Measurements from ENCODE around the gene WDTC1. TPM values are rescaled to one million over a fixed set of nuclear protein-coding genes. Genes with fewer than 3 reads are reported as not detected.

WDTC1 gene
- total and polyA plus RNA-seq, 2 donors (not counting 1 experiment from before 2014, with no cell fraction given) = 32.5 to 69.1 TPM

- ChIA-PET POLR2A (interaction anchor here (0.9 to 2.2 kb wide), 9 partner anchors 8 to 45 kb away, joined by 3 to 16 read pairs (median 4); partner anchors contain the start of gene SYTL1), CTCF (interaction anchor here (0.6 to 11.1 kb wide), 27 partner anchors 8 to 1745 kb away, joined by 3 to 135 read pairs (median 5); partner anchors contain the start of genes CD164L2, GPR3, MAP3K6 and SYTL1)
- peak overlapping the region; percentile 21 to 63 (median 54) for H3K4me3 ChIP-seq (ENCODE audit: control extremely low read depth in 1 of 5, extremely low read depth in 1 of 5, insufficient read depth in 1 of 5, low read depth in 2 of 5, low read length in 4 of 5)
- no peaks in the 10 kb centered on the region for H3K27me3 ChIP-seq (replicated peaks in 1 of 4; ENCODE audit: control extremely low read depth in 1 of 4, control insufficient read depth in 3 of 4, insufficient read depth in 4 of 4, low read length in 3 of 4)
- 16% methylated on average over 39 of the region's 40 CpGs for WGBS (ENCODE audit: insufficient coverage)
- peak; percentile 71 for ATAC-seq (ENCODE audit: low read depth)
- H3K9ac ChIP-seq (ENCODE audit: low read length) = peak overlapping the region; percentile 63
- Mint-ChIP-seq H3K27me3 (no peaks in the 10 kb centered on the region), H3K9me3 (ENCODE audit: insufficient read depth) (no peaks in the 10 kb centered on the region), H3K4me3 (peak overlapping the region; percentile 84), H3K4me1 (peaks cover 48% of the 10 kb centered on the region), H3K27ac (peak overlapping the region; percentile 75)
- intact Hi-C loops (cut with micrococcal nuclease) = loop anchor here (1.0 to 2.0 kb wide), 4 partner anchors 8 to 31 kb away; no protein-coding TSS in a partner anchor
- TF ChIP-seq CTCF (IDR thresholded peaks at IDR 0.05) (peak; percentile 98), EZH2 (IDR thresholded peaks at IDR 0.05; ENCODE audit: borderline replicate concordance, insufficient read depth, low read depth, low read length, poor library complexity, severe bottlenecking) (no peak)
- H3K9me3 ChIP-seq (ENCODE audit: control extremely low read depth in 1 of 3, control insufficient read depth in 2 of 3, insufficient read depth in 1 of 3, low read length in 2 of 3) = no peaks in the 10 kb centered on the region
- H3K79me2 ChIP-seq (ENCODE audit: control insufficient read depth, insufficient read depth, low read length) = no peaks in the 10 kb centered on the region
- H2AFZ ChIP-seq (ENCODE audit: insufficient read depth, low read depth, low read length, poor library complexity, severe bottlenecking) = peak overlapping the region; percentile 90
- H3K4me2 ChIP-seq (replicated peaks; ENCODE audit: low read depth, low read length, poor library complexity, severe bottlenecking) = peak overlapping the region; percentile 95
- DNase-seq = peak; percentile 90
- H3K36me3 ChIP-seq (replicated peaks in 1 of 2; ENCODE audit: control extremely low read depth in 1 of 2, control insufficient read depth in 1 of 2, extremely low read depth in 1 of 2, insufficient read depth in 2 of 2, low read length in 1 of 2) = peaks cover 0 to 4% of the 10 kb centered on the region in 2 experiments
- H3K4me1 ChIP-seq (ENCODE audit: control insufficient read depth in 2 of 2, insufficient read depth in 2 of 2, low read length in 2 of 2) = peaks cover 36 to 54% of the 10 kb centered on the region in 2 donors
- peak overlapping the region; percentile 19 to 34 for H3K27ac ChIP-seq (ENCODE audit: low read length in 2 of 2)
- peaks cover 8% of the 10 kb centered on the region for H4K20me1 ChIP-seq (ENCODE audit: control insufficient read depth, insufficient read depth, low read length, poor library complexity, severe bottlenecking)
These were observed 123.0 kb downstream of the WDTC1 start for GRCh38 chr1:27357281-27358037.

Small RNA genes within 50 kb of the gene (small RNA-seq; reads per million reads assigned to genes)
- gene RF00019 (ENCODE audit: insufficient read length, low read depth, low replicate concordance) (not detected), gene RNU6-48P (ENCODE audit: insufficient read length, low read depth, low replicate concordance) (not detected), gene SNRPEP7 (ENCODE audit: insufficient read length, low read depth, low replicate concordance) (not detected)

Other genes starting within 250 kb of the WDTC1 start
- gene TRNP1, start 240.9 kb upstream of the WDTC1 start, total RNA-seq = 2.1 and 2.3 TPM in 2 replicates
- 0.06 and 0.54 TPM in 2 replicates for gene TRNP1, start 240.9 kb upstream of the WDTC1 start, polyA plus RNA-seq
- gene TENT5B, start 221.8 kb upstream of the WDTC1 start, total RNA-seq = 0.20 TPM in 1 of 2 replicates, not detected in the other
- gene TENT5B, start 221.8 kb upstream of the WDTC1 start, polyA plus RNA-seq = 0.07 TPM in 2 replicates
- 18.3 and 22.5 TPM in 2 replicates for gene SLC9A1, start 79.5 kb upstream of the WDTC1 start, total RNA-seq
- gene SLC9A1, start 79.5 kb upstream of the WDTC1 start, polyA plus RNA-seq = 7.3 and 8.8 TPM in 2 replicates
- gene TMEM222, start 87.5 kb downstream of the WDTC1 start, total RNA-seq = 44.2 and 48.7 TPM in 2 replicates
- gene TMEM222, start 87.5 kb downstream of the WDTC1 start, polyA plus RNA-seq = 55.5 and 80.9 TPM in 2 replicates
- gene SYTL1, start 107.4 kb downstream of the WDTC1 start, total RNA-seq = 156 and 159 TPM in 2 replicates
- 444 and 459 TPM in 2 replicates for gene SYTL1, start 107.4 kb downstream of the WDTC1 start, polyA plus RNA-seq
- gene MAP3K6, start 132.3 kb downstream of the WDTC1 start, total RNA-seq = 8.1 and 9.4 TPM in 2 replicates
- gene MAP3K6, start 132.3 kb downstream of the WDTC1 start, polyA plus RNA-seq = 10.3 and 11.0 TPM in 2 replicates
- not detected in 2 replicates for gene FCN3, start 140.2 kb downstream of the WDTC1 start, total RNA-seq
- not detected in 2 replicates for gene FCN3, start 140.2 kb downstream of the WDTC1 start, polyA plus RNA-seq
- gene CD164L2, start 148.7 kb downstream of the WDTC1 start, total RNA-seq = not detected in 2 replicates
- not detected in 2 replicates for gene CD164L2, start 148.7 kb downstream of the WDTC1 start, polyA plus RNA-seq
- not detected in 2 replicates for gene GPR3, start 158.0 kb downstream of the WDTC1 start, total RNA-seq
- 3.3 and 4.1 TPM in 2 replicates for gene GPR3, start 158.0 kb downstream of the WDTC1 start, polyA plus RNA-seq

Measured in B cell (primary cell).